ENCODE measurements around the gene RAB3GAP1. TPM values are rescaled to one million over a fixed set of nuclear protein-coding genes. Genes with fewer than 3 reads are reported as not detected.

Gene RAB3GAP1
- total RNA-seq, 1 experiment from 2014 or later, result 50.6 TPM

DNA sequence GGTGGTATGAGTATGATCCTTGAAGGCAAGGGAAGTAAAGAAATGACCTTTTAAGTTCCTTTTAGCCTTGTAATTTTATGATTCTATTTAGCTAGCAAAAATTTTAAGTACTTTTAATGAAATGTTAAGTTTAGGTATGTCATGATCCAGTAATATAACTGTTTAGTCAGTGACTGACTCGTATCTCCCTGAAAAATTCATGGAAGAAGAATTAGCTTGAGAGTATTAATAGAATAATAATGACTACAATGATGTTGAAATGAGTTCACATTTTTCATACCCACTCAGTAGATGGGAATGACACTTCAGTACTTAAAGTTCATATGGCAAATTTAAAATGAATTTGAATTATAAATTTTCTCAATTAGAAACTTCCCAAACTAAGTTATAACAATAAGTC lies 14.6 kb downstream of the RAB3GAP1 start:
- Mint-ChIP-seq H3K36me3 (ENCODE audit: insufficient read depth, unreplicated experiment) (peaks cover 32% of the 10 kb centered on the region), H3K4me1 (ENCODE audit: low read depth, unreplicated experiment) (no peaks in the 10 kb centered on the region), H3K4me3 (ENCODE audit: low read depth, unreplicated experiment) (no peak overlapping the region), H3K9me3 (ENCODE audit: low read depth, unreplicated experiment) (no peaks in the 10 kb centered on the region), H3K27ac (ENCODE audit: unreplicated experiment) (no peak overlapping the region), H3K27me3 (ENCODE audit: unreplicated experiment) (no peaks in the 10 kb centered on the region)
- no TSS peak for BruUV-seq (replicated peaks)
- CTCF ChIA-PET, result no interaction called here
- intact Hi-C loops (cut with micrococcal nuclease; ENCODE audit: unreplicated experiment), result no loop called here
- TF ChIP-seq, protein P1, sequence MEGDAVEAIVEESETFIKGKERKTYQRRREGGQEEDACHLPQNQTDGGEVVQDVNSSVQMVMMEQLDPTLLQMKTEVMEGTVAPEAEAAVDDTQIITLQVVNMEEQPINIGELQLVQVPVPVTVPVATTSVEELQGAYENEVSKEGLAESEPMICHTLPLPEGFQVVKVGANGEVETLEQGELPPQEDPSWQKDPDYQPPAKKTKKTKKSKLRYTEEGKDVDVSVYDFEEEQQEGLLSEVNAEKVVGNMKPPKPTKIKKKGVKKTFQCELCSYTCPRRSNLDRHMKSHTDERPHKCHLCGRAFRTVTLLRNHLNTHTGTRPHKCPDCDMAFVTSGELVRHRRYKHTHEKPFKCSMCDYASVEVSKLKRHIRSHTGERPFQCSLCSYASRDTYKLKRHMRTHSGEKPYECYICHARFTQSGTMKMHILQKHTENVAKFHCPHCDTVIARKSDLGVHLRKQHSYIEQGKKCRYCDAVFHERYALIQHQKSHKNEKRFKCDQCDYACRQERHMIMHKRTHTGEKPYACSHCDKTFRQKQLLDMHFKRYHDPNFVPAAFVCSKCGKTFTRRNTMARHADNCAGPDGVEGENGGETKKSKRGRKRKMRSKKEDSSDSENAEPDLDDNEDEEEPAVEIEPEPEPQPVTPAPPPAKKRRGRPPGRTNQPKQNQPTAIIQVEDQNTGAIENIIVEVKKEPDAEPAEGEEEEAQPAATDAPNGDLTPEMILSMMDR (IDR thresholded peaks at IDR 0.05; ENCODE audit: unreplicated experiment), result no peak
- DNase-seq, result no peak

DNA sequence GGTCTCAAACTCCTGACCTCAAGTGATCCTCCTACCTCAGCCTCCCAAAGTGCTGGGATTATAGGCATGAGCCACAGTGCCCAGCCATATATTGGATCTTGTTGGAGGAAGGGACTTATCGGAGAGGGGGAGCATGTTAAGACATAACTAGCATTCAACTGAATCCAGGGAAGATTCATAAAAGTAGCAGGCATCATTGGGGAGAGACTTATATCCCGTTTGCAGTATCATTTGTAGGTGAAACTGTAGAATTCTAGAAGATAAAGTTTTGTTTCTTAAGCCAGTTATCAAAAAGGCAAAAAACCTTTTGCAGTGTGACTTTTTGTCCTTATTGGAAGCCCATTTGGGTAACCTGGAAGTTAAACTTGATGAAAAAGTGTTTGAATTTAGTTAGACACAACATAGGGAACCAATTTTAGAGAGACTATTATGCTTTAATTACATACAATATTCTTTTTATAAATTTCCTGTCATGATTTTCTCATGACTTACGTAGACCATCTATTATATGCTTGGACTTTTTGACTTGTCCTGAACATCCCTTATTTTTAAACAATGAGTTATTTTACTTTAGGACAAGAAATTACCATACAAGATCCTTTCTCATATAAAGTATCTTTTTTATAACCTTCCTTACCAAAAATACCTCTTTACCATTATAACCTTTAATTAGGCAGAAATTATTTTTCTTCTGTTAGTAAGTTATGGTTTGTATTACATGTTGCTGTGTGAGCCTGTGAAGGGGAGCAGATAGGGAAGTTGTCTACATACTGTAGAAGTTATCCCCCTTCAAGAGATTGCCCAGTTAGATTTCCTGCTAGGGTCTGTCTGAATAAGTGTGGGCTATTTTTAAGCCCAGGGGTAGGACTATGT lies 20.3 kb downstream of the RAB3GAP1 start:
- peaks cover 5% of the 10 kb centered on the region for H3K9me3 Mint-ChIP-seq (ENCODE audit: low read depth, unreplicated experiment)
- CTCF ChIA-PET, result no interaction called here
- H3K4me1 Mint-ChIP-seq (ENCODE audit: low read depth, unreplicated experiment), result peaks cover 22% of the 10 kb centered on the region
- no peaks in the 10 kb centered on the region for H3K27me3 Mint-ChIP-seq (ENCODE audit: unreplicated experiment)
- intact Hi-C loops (cut with micrococcal nuclease; ENCODE audit: unreplicated experiment), result no loop called here
- H3K4me3 Mint-ChIP-seq (ENCODE audit: low read depth, unreplicated experiment), result no peak overlapping the region
- H3K36me3 Mint-ChIP-seq (ENCODE audit: insufficient read depth, unreplicated experiment), result peaks cover 20% of the 10 kb centered on the region
- no TSS peak for BruUV-seq (replicated peaks)
- H3K27ac Mint-ChIP-seq (ENCODE audit: unreplicated experiment), result no peak overlapping the region
- no peak for DNase-seq
- TF ChIP-seq, protein P1 (IDR thresholded peaks at IDR 0.05; ENCODE audit: unreplicated experiment), result no peak

DNA sequence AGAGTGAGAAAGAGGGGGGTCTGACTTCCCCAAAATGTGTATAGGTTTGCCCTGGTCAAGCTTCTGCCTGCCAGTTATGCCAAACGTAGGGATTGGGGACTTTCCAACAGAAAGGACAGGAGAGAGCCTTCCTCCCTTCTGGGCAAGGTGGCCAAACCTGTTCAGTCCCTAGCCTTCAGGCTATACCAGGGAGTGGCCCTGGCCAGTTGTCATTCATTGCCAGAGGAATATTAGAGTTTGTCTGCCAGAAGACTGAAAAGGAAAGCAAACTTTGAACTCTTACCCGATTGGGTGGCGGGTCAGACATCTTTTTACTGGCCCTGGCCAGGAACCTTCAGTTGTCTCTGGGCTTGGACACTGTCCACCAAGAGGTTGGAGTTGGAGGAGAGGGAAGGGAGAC lies 22.1 kb downstream of the RAB3GAP1 start:
- Mint-ChIP-seq H3K9me3 (ENCODE audit: low read depth, unreplicated experiment) (peaks cover 6% of the 10 kb centered on the region), H3K27me3 (ENCODE audit: unreplicated experiment) (no peaks in the 10 kb centered on the region), H3K4me3 (ENCODE audit: low read depth, unreplicated experiment) (peak overlapping the region; percentile 31), H3K36me3 (ENCODE audit: insufficient read depth, unreplicated experiment) (peaks cover 23% of the 10 kb centered on the region), H3K4me1 (ENCODE audit: low read depth, unreplicated experiment) (peaks cover 22% of the 10 kb centered on the region), H3K27ac (ENCODE audit: unreplicated experiment) (peak overlapping the region; percentile 73)
- intact Hi-C loops (cut with micrococcal nuclease; ENCODE audit: unreplicated experiment), result no loop called here
- TF ChIP-seq, protein P1 (IDR thresholded peaks at IDR 0.05; ENCODE audit: unreplicated experiment), result no peak
- BruUV-seq (replicated peaks), result no TSS peak
- peak; percentile 72 for DNase-seq
- CTCF ChIA-PET, result no interaction called here

DNA sequence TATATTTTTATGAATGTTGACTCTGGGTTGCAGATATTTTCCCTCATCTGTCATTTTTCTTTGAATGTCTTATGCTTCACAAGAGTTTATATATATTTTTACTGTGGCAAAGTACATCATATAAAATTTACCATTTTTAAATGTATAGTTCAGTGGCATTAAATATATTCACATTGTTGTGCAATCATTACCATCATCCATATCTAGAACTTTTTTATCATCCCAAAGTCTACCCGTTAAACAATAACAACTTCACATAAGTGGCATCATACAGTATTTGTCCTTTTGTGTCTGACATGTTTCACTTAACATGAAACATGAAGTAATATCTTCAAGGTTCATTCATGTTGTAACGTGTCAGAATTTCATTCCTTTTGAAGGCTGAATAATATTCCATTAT lies 24.5 kb downstream of the RAB3GAP1 start:
- Mint-ChIP-seq H3K27ac (ENCODE audit: unreplicated experiment) (no peak overlapping the region), H3K9me3 (ENCODE audit: low read depth, unreplicated experiment) (peaks cover 7% of the 10 kb centered on the region), H3K36me3 (ENCODE audit: insufficient read depth, unreplicated experiment) (peaks cover 21% of the 10 kb centered on the region), H3K27me3 (ENCODE audit: unreplicated experiment) (no peaks in the 10 kb centered on the region), H3K4me1 (ENCODE audit: low read depth, unreplicated experiment) (peaks cover 22% of the 10 kb centered on the region), H3K4me3 (ENCODE audit: low read depth, unreplicated experiment) (no peak overlapping the region)
- DNase-seq, result no peak
- intact Hi-C loops (cut with micrococcal nuclease; ENCODE audit: unreplicated experiment), result no loop called here
- CTCF ChIA-PET, result no interaction called here
- TF ChIP-seq, protein P1 (IDR thresholded peaks at IDR 0.05; ENCODE audit: unreplicated experiment), result no peak
- BruUV-seq (replicated peaks), result no TSS peak
